ENCODE data around the gene BRD7.

DNA sequence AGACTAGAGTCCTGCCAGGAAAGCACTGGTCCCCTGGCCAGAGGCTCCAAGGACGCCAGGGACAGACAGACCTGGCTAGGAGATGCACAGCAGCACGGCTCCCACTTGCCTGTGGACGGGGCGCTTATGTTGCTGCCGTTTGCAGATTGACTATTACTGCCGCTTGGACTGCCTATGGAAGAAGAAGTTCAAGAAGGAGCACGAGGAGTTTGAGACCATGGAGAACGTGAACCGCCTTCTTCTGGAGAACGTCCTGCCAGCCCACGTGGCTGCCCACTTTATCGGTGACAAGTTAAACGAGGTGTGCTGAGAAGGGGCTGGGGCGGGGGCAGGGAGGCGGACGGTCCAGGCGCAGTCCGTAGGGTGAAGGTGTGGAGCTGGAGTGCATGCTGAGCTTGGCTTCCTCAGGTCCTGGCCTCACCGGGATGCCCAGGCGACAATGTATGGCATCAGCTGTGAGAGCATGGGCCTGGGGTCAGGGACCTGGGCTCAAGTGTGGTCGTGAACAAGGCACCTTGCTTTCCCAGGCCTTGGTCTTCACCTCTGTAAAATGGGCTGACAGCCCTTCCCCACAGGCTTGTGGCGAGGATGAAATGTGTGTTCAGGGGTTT lies 56.8 kb downstream of the BRD7 start:
- TF ChIP-seq POLR2A (IDR thresholded peaks at IDR 0.05) (no peak), CTCF (IDR thresholded peaks at IDR 0.05) (no peak)
